DOHH2 (cell line): ENCODE results near the gene WDR59.

Experiments
- H3F3A ChIP-seq: fragments of 200-600 bp; sonication (generic), shearing (Covaris generic); 2 replicates; pipeline ENCODE4 v1.6.0; 2016; ENCODE audit warnings: antibody characterized with exemption, mild to moderate bottlenecking; ENCODE audit not compliant: control insufficient read depth, insufficient read depth
- H3K27ac ChIP-seq: fragments of 200-600 bp; sonication (generic); 2 replicates; pipeline ENCODE4 v1.5.1; 2014; ENCODE audit warnings: low read depth, mild to moderate bottlenecking, low read length, moderate library complexity
- H3K27me3 ChIP-seq: fragments of 200-600 bp; sonication (generic); 2 replicates; pipeline ENCODE4 v1.6.1; 2014; ENCODE audit warnings: mild to moderate bottlenecking, low read length, mixed read lengths; ENCODE audit not compliant: control insufficient read depth
- H3K36me3 ChIP-seq: fragments of 200-600 bp; sonication (generic); 2 replicates; pipeline ENCODE4 v1.6.1; 2014; ENCODE audit warnings: mild to moderate bottlenecking, low read length, moderate library complexity, mixed read lengths; ENCODE audit not compliant: control insufficient read depth
- H3K4me1 ChIP-seq: fragments of 200-600 bp; sonication (generic); 2 replicates; pipeline ENCODE4 v1.6.1; 2014; ENCODE audit warnings: mild to moderate bottlenecking, low read length, mixed read lengths; ENCODE audit not compliant: control insufficient read depth
- H3K4me2 ChIP-seq: fragments of 200-600 bp; sonication (generic); 2 replicates; pipeline ENCODE4 v1.6.0; 2014; ENCODE audit warnings: mild to moderate bottlenecking, low read length, moderate library complexity
- H3K4me3 ChIP-seq: fragments of 200-600 bp; sonication (generic); 2 replicates; pipeline ENCODE4 v1.5.1; 2014; ENCODE audit warnings: mild to moderate bottlenecking, low read length, mixed read lengths
- H3K79me2 ChIP-seq: fragments of 200-600 bp; sonication (generic); 2 replicates; pipeline ENCODE4 v1.6.1; 2014; ENCODE audit warnings: mild to moderate bottlenecking, low read length, mixed read lengths; ENCODE audit not compliant: control insufficient read depth
- H3K9me2 ChIP-seq: fragments of 200-600 bp; sonication (generic); replicated peaks from 2 replicates; pipeline ENCODE4 v1.6.1; 2014; ENCODE audit warnings: mild to moderate bottlenecking, low read length, mixed read lengths; ENCODE audit not compliant: control insufficient read depth
- H3K9me3 ChIP-seq: fragments of 200-600 bp; sonication (generic); 2 replicates; pipeline ENCODE4 v1.6.1; 2014; ENCODE audit warnings: antibody characterized with exemption, low read length, mixed read lengths; ENCODE audit not compliant: control insufficient read depth, insufficient read depth
- H4K20me1 ChIP-seq: fragments of 200-600 bp; sonication (generic); 2 replicates; pipeline ENCODE4 v1.6.0; 2014; ENCODE audit warnings: low read depth, mild to moderate bottlenecking, antibody characterized with exemption, low read length, moderate library complexity; ENCODE audit not compliant: control insufficient read depth, insufficient read depth
- CTCF ChIP-seq: fragments of 200-600 bp; sonication (generic); IDR thresholded peaks from one replicate; pipeline ENCODE4 v1.5.1; 2014; ENCODE audit warnings: antibody characterized with exemption, mild to moderate bottlenecking, low read depth, low read length; ENCODE audit not compliant: poor library complexity, severe bottlenecking
- EZH2phosphoT487 ChIP-seq: fragments of 200-600 bp; sonication (generic); IDR thresholded peaks from 2 replicates; pipeline ENCODE4 v1.6.1; 2017; ENCODE audit warnings: borderline replicate concordance, mild to moderate bottlenecking, antibody characterized with exemption, low read length, moderate library complexity, mixed read lengths

Gene WDR59

GRCh38 chr16:74841469-74841868, 143.5 kb downstream of the WDR59 start:
- no peak overlapping the region for H3K4me2 ChIP-seq
- H3K9me3 ChIP-seq: no peaks in the 10 kb centered on the region
- H3K4me1 ChIP-seq: no peaks in the 10 kb centered on the region
- no peak for TF ChIP-seq EZH2phosphoT487
- TF ChIP-seq CTCF: no peak
- no peaks in the 10 kb centered on the region for H3K79me2 ChIP-seq
- H3K4me3 ChIP-seq: no peak overlapping the region
- no peaks in the 10 kb centered on the region for H4K20me1 ChIP-seq
- H3F3A ChIP-seq: no peaks in the 10 kb centered on the region
- peaks cover 6% of the 10 kb centered on the region for H3K27me3 ChIP-seq
- H3K9me2 ChIP-seq: no peaks in the 10 kb centered on the region
- H3K27ac ChIP-seq: no peak overlapping the region
- no peaks in the 10 kb centered on the region for H3K36me3 ChIP-seq

- Histone ChIP-seq H3K9me2 (no peaks in the 10 kb centered on the region), H3K9me3 (no peaks in the 10 kb centered on the region), H3K4me3 (no peak overlapping the region), H3K4me2 (no peak overlapping the region), H3K27ac (no peak overlapping the region), H3K36me3 (no peaks in the 10 kb centered on the region), H3F3A (no peaks in the 10 kb centered on the region), H3K79me2 (no peaks in the 10 kb centered on the region), H4K20me1 (no peaks in the 10 kb centered on the region), H3K27me3 (peaks cover 6% of the 10 kb centered on the region), H3K4me1 (no peaks in the 10 kb centered on the region)
- no peak for TF ChIP-seq CTCF
- TF ChIP-seq EZH2phosphoT487: no peak
Observed at GRCh38 chr16:74837056-74837455, 147.9 kb downstream of the WDR59 start.

GRCh38 chr16:74836111-74836671, 148.7 kb downstream of the WDR59 start:
- H3K9me3 ChIP-seq: no peaks in the 10 kb centered on the region
- H3K27me3 ChIP-seq: 0 out of 2 replicates have a peak, but pooled peaks cover 5% of the 10 kb centered on the region
- no peak overlapping the region for H3K27ac ChIP-seq

More at GRCh38 chr16:74836111-74836671, 148.7 kb downstream of the WDR59 start:
- Histone ChIP-seq H3K4me2 (no peak overlapping the region), H3K79me2 (no peaks in the 10 kb centered on the region), H3K36me3 (no peaks in the 10 kb centered on the region), H4K20me1 (no peaks in the 10 kb centered on the region), H3K4me1 (no peaks in the 10 kb centered on the region), H3F3A (no peaks in the 10 kb centered on the region), H3K4me3 (no peak overlapping the region), H3K9me2 (no peaks in the 10 kb centered on the region)
- TF ChIP-seq EZH2phosphoT487: no peak
- TF ChIP-seq CTCF: no peak
